Heart left ventricle (tissue), 13 donors: ENCODE data around the gene ATP5F1A.
"Not testable (repeated sequence)": the region's sequence is repeated elsewhere in the genome, so short reads cannot be mapped to it uniquely, and the experiment has no call there.

Source experiments
- POLR2A ChIP-seq, 2 donors: fragments of 450-650 bp; IDR thresholded peaks; one replicate each; pipeline ENCODE4 v1.6.1; 2017; ENCODE audit warnings: antibody characterized with exemption in 2 of 2, mild to moderate bottlenecking in 2 of 2, moderate library complexity in 2 of 2
- TF ChIP-seq, protein P1 (sequence below), 12 donors: fragments of 200-600 bp; sonication (generic) in 4 of 12; IDR thresholded peaks; one replicate each; pipeline versions ENCODE4 v1.5.0 to v1.8.0; 2018 to 2022; ENCODE audit warnings: antibody characterized with exemption in 12 of 12, mild to moderate bottlenecking in 5 of 12
- donor health status: ischemic (EF 13 %, LVEDD 7.1; RV severe dilation, severe dysfunction).
- donor health status: DM: no; HTN: yes; CAD: no.
- donor health status: DM: no; HTN: no; CAD: no.
- donor health status: ischemic (EF 25% LVEDD 6.9; RV normal size, moderate dysfunction).
- donor health status: ischemic (EF 25% LVEDD 5.7; RV mildly dilated, moderate dysfunction).
- donor health status: ischemic (EF 35%, LVEDD 5.7; RV mildly dilated, moderate dysfunction).
- donor health status: nonischemic (EF 11% LVEDD 7.7; RV severe dilation, severe dysfunction).
- donor health status: DM: yes; HTN: yes; CAD: no.
- donor health status: PGD.
- donor health status: ischemic (EF 29% LVEDD 5.4; RV normal size, mild dysfunction).
- donor health status: nonischemic (EF 23%, LVEDD 6.1; RV moderate dilation, normal function).

DNA sequence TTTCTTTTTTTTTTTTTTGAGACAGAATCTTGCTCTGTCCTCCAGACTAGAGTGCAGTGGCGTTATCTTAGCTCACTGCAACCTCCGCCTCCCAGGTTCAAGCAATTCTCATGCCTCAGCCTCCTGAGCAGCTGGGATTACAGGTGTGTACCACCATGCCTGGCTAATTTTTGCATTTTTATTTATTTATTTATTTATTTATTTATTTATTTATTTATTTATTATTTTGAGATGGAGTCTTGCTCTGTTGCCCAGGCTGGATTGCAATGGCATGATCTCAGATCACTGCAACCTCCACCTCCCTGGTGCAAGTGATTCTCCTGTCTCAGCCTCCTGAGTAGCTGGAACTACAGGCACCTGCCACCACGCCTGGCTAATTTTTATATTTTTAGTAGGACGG, 28.5 kb upstream of the ATP5F1A start:
- not testable (repeated sequence) for TF ChIP-seq POLR2A (IDR thresholded peaks at IDR 0.05)
- TF ChIP-seq, protein P1, sequence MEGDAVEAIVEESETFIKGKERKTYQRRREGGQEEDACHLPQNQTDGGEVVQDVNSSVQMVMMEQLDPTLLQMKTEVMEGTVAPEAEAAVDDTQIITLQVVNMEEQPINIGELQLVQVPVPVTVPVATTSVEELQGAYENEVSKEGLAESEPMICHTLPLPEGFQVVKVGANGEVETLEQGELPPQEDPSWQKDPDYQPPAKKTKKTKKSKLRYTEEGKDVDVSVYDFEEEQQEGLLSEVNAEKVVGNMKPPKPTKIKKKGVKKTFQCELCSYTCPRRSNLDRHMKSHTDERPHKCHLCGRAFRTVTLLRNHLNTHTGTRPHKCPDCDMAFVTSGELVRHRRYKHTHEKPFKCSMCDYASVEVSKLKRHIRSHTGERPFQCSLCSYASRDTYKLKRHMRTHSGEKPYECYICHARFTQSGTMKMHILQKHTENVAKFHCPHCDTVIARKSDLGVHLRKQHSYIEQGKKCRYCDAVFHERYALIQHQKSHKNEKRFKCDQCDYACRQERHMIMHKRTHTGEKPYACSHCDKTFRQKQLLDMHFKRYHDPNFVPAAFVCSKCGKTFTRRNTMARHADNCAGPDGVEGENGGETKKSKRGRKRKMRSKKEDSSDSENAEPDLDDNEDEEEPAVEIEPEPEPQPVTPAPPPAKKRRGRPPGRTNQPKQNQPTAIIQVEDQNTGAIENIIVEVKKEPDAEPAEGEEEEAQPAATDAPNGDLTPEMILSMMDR (IDR thresholded peaks at IDR 0.05) = not testable (repeated sequence)
